Right lobe of liver (tissue), 6 donors: Measurements from ENCODE around the gene RAB11FIP4. TPM values are rescaled to one million over a fixed set of nuclear protein-coding genes. Genes with fewer than 3 reads are reported as not detected.

Source experiments
- ATAC-seq, 4 donors: fragments of 200-7000 bp; cut with Tn5 transposase; one replicate each; pipeline ENCODE4 v1.9.1; 2020; ENCODE audit warnings: mild to moderate bottlenecking in 4 of 4, moderate library complexity in 4 of 4
- DNase-seq, 3 donors: peaks; one replicate each; pipeline ENCODE4 v3.0.0-alpha.2; 2020
- H3K27ac ChIP-seq, 3 donors: fragments of 200-600 bp; one replicate each; pipeline ENCODE4 v1.8.0; 2022
- H3K27me3 ChIP-seq, 2 donors: fragments of 200-600 bp; one replicate each; pipeline ENCODE4 v1.8.0; 2022
- H3K36me3 ChIP-seq, 4 donors: fragments of 200-600 bp; sonication (generic) in 1 of 4; one replicate each; pipeline versions ENCODE4 v1.5.1 to v1.8.0; 2017 to 2022; ENCODE audit warnings: control low read depth in 1 of 4
- H3K4me1 ChIP-seq, 4 donors: fragments of 200-600 bp; sonication (generic) in 1 of 4; one replicate each; pipeline versions ENCODE4 v1.5.1 to v1.8.0; 2017 to 2022; ENCODE audit warnings: control low read depth in 1 of 4
- H3K4me3 ChIP-seq, 3 donors: fragments of 200-600 bp; one replicate each; pipeline ENCODE4 v1.8.0; 2022
- H3K9me3 ChIP-seq, 4 donors: fragments of 200-600 bp; sonication (generic) in 1 of 4; one replicate each; pipeline versions ENCODE4 v1.5.1 to v1.8.0; 2017 to 2022; ENCODE audit warnings: control low read depth in 1 of 4
- CTCF ChIP-seq, 4 donors: fragments of 200-600 bp in 3 of 4; fragments of 450-650 bp in 1 of 4; IDR thresholded peaks; one replicate each; pipeline versions ENCODE4 v1.5.1 to v1.8.0; 2016 to 2022; ENCODE audit warnings: antibody characterized with exemption in 4 of 4, mild to moderate bottlenecking in 2 of 4
- POLR2A ChIP-seq: fragments of 450-650 bp; IDR thresholded peaks from one replicate; pipeline ENCODE4 v1.6.1; 2017; ENCODE audit warnings: antibody characterized with exemption, mild to moderate bottlenecking
- WGBS: methylation state at CpG from one replicate; pipeline ENCODE4 v1.1.6; 2018; ENCODE audit warnings: low coverage, low lambda C conversion rate; ENCODE audit not compliant: insufficient coverage; ENCODE audit errors: missing lambda C conversion rate; 5-methylcytosine and 5-hydroxymethylcytosine counted together
- intact Hi-C, 2 donors: fragments of 100-400 bp; cut with DNase I; formaldehyde crosslinking; loops; one replicate each; pipeline versions ENCODE4 v1.11.2 to v1.14.1; 2022
- total RNA-seq, 6 experiments: library from RNA; depleted of rRNA in 2 of 6; stranded (reverse); fragments of >200 nt in 2 of 6; fragmentation: NEBNext Ultra II Directional in 3 of 6; extraction: Animal tissue kit (Norgen Biotek cat#: 25700) in 3 of 6; gene quantifications; one replicate each; pipeline versions ENCODE4 v1.1.0 to v1.2.4, GENCODE V29; 2016 to 2023
- donor health status: DM: no; HTN: yes; CAD: no.
- donor health status: DM: no; HTN: no; CAD: no.
- donor health status: DM: no; HTN: no; CAD: no.
- donor health status: DM: no; HTN: yes; CAD: no.
- donor health status: DM: no; HTN: yes; CAD: no.

The RAB11FIP4 gene
- total RNA-seq, 6 experiments from 2014 or later: 3.5 to 6.6 (median 4.6) TPM

DNA sequence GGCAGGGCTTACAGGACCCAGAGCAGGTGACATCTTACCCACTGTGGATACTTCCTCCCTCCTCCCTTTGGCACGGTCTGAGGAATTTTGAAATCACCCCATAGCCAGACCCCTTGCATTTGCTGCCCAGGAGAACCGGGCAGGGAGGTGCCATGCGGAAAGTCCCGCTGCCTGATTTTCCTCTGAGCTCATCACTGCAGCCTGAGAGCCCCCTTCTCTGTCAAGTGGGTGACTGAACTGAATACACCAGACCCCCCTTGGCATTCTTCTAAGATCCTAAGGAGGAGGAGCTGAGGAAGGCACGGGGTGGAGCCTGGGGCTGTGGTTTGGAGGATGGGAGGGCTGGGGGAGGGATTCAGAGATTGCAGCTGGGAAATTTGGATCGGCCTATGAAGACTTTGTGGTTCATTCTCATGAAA, 173.4 kb downstream of the RAB11FIP4 start:
- H3K4me1 ChIP-seq: peaks cover 0 to 87% (median 30%) of the 10 kb centered on the region in 4 donors
- H3K4me3 ChIP-seq: no peak overlapping the region
- no peaks in the 10 kb centered on the region for H3K36me3 ChIP-seq
- no peaks in the 10 kb centered on the region for H3K27me3 ChIP-seq
- H3K27ac ChIP-seq: peak overlapping the region; percentile 21 to 93 (median 52)
- ATAC-seq (peak in 1 of 4 donors; percentile 18), DNase-seq (peak in 1 of 3 donors; percentile 42)
- 27% methylated on average over 5 of the region's 6 CpGs for WGBS
- no peaks in the 10 kb centered on the region for H3K9me3 ChIP-seq
- intact Hi-C loops: no loop called here
- TF ChIP-seq POLR2A: no peak
- TF ChIP-seq CTCF (IDR thresholded peaks at IDR 0.05): no peak

DNA sequence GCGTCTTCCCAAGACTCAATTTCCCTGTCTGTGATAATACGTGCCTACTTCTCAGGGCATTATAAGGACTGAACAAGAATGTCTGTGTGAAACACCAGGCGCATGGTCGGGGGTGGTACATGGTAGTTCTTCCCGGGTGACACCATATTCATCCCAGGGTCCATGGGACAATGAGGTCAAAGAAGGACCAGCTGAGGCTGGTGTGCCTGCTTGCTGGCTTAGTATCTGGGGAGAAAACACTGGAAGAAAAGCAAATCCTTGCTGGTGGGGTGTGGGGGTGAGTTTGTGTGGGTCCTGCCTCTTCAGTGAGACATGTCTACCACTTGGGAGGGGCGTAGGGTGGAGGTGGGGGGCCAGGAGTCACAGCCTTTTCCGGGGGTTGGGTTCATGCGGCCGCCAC, 174.2 kb downstream of the RAB11FIP4 start:
- H3K27ac ChIP-seq: peak overlapping the region in 2 of 3 donors; percentile 21 to 93
- H3K9me3 ChIP-seq: no peaks in the 10 kb centered on the region
- DNase-seq (no peak), ATAC-seq (no peak)
- 79% methylated on average over 5 of the region's 9 CpGs for WGBS
- H3K27me3 ChIP-seq: no peaks in the 10 kb centered on the region
- H3K4me3 ChIP-seq: no peak overlapping the region
- TF ChIP-seq POLR2A (no peak), CTCF (IDR thresholded peaks at IDR 0.05) (no peak)
- peaks cover 0 to 95% (median 34%) of the 10 kb centered on the region in 4 donors for H3K4me1 ChIP-seq
- intact Hi-C loops: no loop called here
- H3K36me3 ChIP-seq: no peaks in the 10 kb centered on the region

- Histone ChIP-seq H3K9me3 (no peaks in the 10 kb centered on the region), H3K27me3 (no peaks in the 10 kb centered on the region), H3K4me1 (peaks cover 0 to 97% (median 36%) of the 10 kb centered on the region in 4 donors), H3K36me3 (no peaks in the 10 kb centered on the region), H3K27ac (peak overlapping the region in 2 of 3 donors; percentile 86 to 93), H3K4me3 (no peak overlapping the region)
- 27% methylated on average over 10 of the region's 12 CpGs for WGBS
- peak in 2 of 4 donors; percentile 3 to 4 for ATAC-seq
- no peak for DNase-seq
- TF ChIP-seq CTCF (IDR thresholded peaks at IDR 0.05): no peak
- no peak for TF ChIP-seq POLR2A
- intact Hi-C loops: no loop called here
Observed at GRCh38 chr17:31566247-31566991, 174.9 kb downstream of the RAB11FIP4 start.

- 60% methylated on average over 2 of the region's 6 CpGs for WGBS
- intact Hi-C loops: no loop called here
- Histone ChIP-seq H3K4me1 (peaks cover 0 to 93% (median 33%) of the 10 kb centered on the region in 4 donors), H3K27ac (peak overlapping the region in 2 of 3 donors; percentile 86 to 93), H3K4me3 (no peak overlapping the region), H3K9me3 (no peaks in the 10 kb centered on the region), H3K27me3 (no peaks in the 10 kb centered on the region), H3K36me3 (no peaks in the 10 kb centered on the region)
- ATAC-seq: no peak
- TF ChIP-seq CTCF (IDR thresholded peaks at IDR 0.05) (no peak), POLR2A (no peak)
- DNase-seq: no peak
Observed at GRCh38 chr17:31566992-31567373, 175.5 kb downstream of the RAB11FIP4 start.
